Endothelial cell (in vitro differentiated cells): Measurements from ENCODE around the gene FBXW7. TPM values are rescaled to one million over a fixed set of nuclear protein-coding genes. Genes with fewer than 3 reads are reported as not detected.

ENCODE experiments used
- DNase-seq: peaks from one replicate; pipeline ENCODE4 v3.0.0; 2021; ENCODE audit warnings: low spot score
- H3K27ac Mint-ChIP-seq: one replicate; pipeline ENCODE4 v1.8.0; 2021; ENCODE audit warnings: mixed read lengths, inconsistent platforms; ENCODE audit not compliant: unreplicated experiment
- H3K27me3 Mint-ChIP-seq: one replicate; pipeline ENCODE4 v1.8.0; 2021; ENCODE audit warnings: mild to moderate bottlenecking, moderate library complexity, mixed read lengths, inconsistent platforms; ENCODE audit not compliant: unreplicated experiment
- H3K36me3 Mint-ChIP-seq: one replicate; pipeline ENCODE4 v1.8.0; 2021; ENCODE audit warnings: mild to moderate bottlenecking, low read depth, mixed read lengths, inconsistent platforms; ENCODE audit not compliant: unreplicated experiment
- H3K4me1 Mint-ChIP-seq: one replicate; pipeline ENCODE4 v1.8.0; 2021; ENCODE audit warnings: mild to moderate bottlenecking, mixed read lengths, inconsistent platforms; ENCODE audit not compliant: unreplicated experiment
- H3K4me3 Mint-ChIP-seq: one replicate; pipeline ENCODE4 v1.8.0; 2021; ENCODE audit warnings: mild to moderate bottlenecking, mixed read lengths, inconsistent platforms; ENCODE audit not compliant: unreplicated experiment
- H3K9me3 Mint-ChIP-seq: one replicate; pipeline ENCODE4 v1.8.0; 2021; ENCODE audit warnings: mixed read lengths, inconsistent platforms; ENCODE audit not compliant: unreplicated experiment
- CTCF ChIP-seq: fragments of 200-600 bp; sonication (generic); IDR thresholded peaks from one replicate; pipeline ENCODE4 v1.5.0; 2021; ENCODE audit warnings: antibody characterized with exemption; ENCODE audit not compliant: unreplicated experiment
- total RNA-seq: library from RNA; stranded (reverse); fragmentation: NEBNext Ultra II Directional; extraction: Animal tissue kit (Norgen Biotek cat#: 25700); gene quantifications from one replicate; pipeline ENCODE4 v1.2.1, GENCODE V29; 2021; ENCODE audit not compliant: unreplicated experiment

Gene FBXW7
- total RNA-seq, 1 donor from 2014 or later, result 44.7 TPM

GRCh38 chr4:152539556-152540292 is 3.8 kb upstream of the FBXW7 start:
- H3K27me3 Mint-ChIP-seq, result peaks cover 12% of the 10 kb centered on the region
- H3K36me3 Mint-ChIP-seq, result peaks cover 5% of the 10 kb centered on the region
- H3K27ac Mint-ChIP-seq, result no peak overlapping the region
- H3K9me3 Mint-ChIP-seq, result peaks cover 4% of the 10 kb centered on the region
- TF ChIP-seq CTCF, result no peak
- peaks cover 18% of the 10 kb centered on the region for H3K4me1 Mint-ChIP-seq
- no peak for DNase-seq
- peak overlapping the region; percentile 27 for H3K4me3 Mint-ChIP-seq

GRCh38 chr4:152537881-152538280 is 2.0 kb upstream of the FBXW7 start:
- peaks cover 9% of the 10 kb centered on the region for H3K36me3 Mint-ChIP-seq
- H3K27ac Mint-ChIP-seq, result peak overlapping the region; percentile 96
- H3K4me1 Mint-ChIP-seq, result peaks cover 24% of the 10 kb centered on the region
- DNase-seq, result no peak
- peaks cover 4% of the 10 kb centered on the region for H3K9me3 Mint-ChIP-seq
- TF ChIP-seq CTCF, result no peak
- H3K27me3 Mint-ChIP-seq, result peaks cover 15% of the 10 kb centered on the region
- no peak overlapping the region for H3K4me3 Mint-ChIP-seq

- Mint-ChIP-seq H3K4me1 (peaks cover 32% of the 10 kb centered on the region), H3K27ac (peak overlapping the region; percentile 96), H3K9me3 (peaks cover 4% of the 10 kb centered on the region), H3K36me3 (peaks cover 9% of the 10 kb centered on the region), H3K4me3 (peak overlapping the region; percentile 98), H3K27me3 (peaks cover 15% of the 10 kb centered on the region)
- no peak for TF ChIP-seq CTCF
- DNase-seq, result no peak
Measured at GRCh38 chr4:152536545-152537182, 772 bp upstream of the FBXW7 start.

- Mint-ChIP-seq H3K4me1 (peaks cover 36% of the 10 kb centered on the region), H3K36me3 (peaks cover 9% of the 10 kb centered on the region), H3K27me3 (peaks cover 15% of the 10 kb centered on the region), H3K27ac (no peak overlapping the region), H3K9me3 (peaks cover 4% of the 10 kb centered on the region), H3K4me3 (peak overlapping the region; percentile 98)
- no peak for TF ChIP-seq CTCF
- peak; percentile 22 for DNase-seq
Measured at GRCh38 chr4:152535360-152535902, 461 bp downstream of the FBXW7 start.
